ENCODE measurements around the gene PSMB5. TPM values are rescaled to one million over a fixed set of nuclear protein-coding genes. Genes with fewer than 3 reads are reported as not detected.

PSMB5 gene
- total and polyA plus RNA-seq, 2 of the 13 experiments (the other 11 are each of a cell fraction or from before 2014, with no cell fraction given) = 705 to 871 TPM

DNA sequence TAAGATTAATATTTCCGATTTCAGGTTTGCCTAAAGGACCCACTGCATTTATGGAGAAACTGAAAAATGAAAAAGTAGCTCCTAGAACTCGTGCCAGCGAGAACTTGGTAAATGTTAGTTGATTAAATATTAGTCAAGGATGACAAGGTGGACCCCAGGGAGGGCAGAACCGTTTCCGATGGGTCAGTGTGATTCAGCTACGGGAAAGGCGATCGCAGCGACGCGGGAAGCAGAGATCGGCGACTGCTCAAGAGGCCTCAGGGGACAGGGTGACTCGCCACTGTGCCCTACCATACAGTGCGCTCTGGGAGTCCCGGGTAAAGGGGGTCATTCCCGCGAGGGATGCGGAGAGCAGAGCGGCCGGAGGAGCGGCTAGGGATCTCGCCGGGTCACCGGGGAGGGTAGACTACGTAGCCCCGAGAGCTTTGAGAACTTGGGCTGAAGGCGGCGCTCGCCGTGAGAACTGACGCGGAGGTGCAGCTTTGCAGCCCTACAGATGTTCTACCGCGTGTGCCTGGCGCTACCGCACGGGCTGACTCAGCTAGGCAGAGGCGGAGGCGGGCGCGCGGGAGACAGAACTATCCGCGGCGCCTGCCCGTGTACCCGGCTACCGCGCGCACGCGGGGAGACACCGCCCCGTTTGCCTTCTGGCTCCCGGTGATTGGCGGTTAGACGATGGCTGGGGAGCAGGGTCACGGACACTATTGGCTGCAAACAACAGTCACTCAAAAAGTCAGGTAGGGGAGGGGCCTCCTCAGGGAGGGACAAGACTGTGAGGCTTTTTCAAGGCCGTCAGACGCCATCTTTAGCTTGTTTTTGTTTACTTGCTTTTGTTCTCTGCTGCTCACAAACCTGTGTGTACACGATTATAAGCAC is 27.9 kb downstream of the PSMB5 start (continued):
- TF ChIP-seq, protein P1, sequence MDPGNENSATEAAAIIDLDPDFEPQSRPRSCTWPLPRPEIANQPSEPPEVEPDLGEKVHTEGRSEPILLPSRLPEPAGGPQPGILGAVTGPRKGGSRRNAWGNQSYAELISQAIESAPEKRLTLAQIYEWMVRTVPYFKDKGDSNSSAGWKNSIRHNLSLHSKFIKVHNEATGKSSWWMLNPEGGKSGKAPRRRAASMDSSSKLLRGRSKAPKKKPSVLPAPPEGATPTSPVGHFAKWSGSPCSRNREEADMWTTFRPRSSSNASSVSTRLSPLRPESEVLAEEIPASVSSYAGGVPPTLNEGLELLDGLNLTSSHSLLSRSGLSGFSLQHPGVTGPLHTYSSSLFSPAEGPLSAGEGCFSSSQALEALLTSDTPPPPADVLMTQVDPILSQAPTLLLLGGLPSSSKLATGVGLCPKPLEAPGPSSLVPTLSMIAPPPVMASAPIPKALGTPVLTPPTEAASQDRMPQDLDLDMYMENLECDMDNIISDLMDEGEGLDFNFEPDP (CRISPR knock-in tag; conservative IDR thresholded peaks at IDR 0.05) = no peak; the same call in 1 of the 2 replicates
- peak; percentile 99 for TF ChIP-seq ZNF253 (CRISPR knock-in tag; IDR thresholded peaks at IDR 0.05; ENCODE audit: borderline replicate concordance)
- TF ChIP-seq, protein P2, sequence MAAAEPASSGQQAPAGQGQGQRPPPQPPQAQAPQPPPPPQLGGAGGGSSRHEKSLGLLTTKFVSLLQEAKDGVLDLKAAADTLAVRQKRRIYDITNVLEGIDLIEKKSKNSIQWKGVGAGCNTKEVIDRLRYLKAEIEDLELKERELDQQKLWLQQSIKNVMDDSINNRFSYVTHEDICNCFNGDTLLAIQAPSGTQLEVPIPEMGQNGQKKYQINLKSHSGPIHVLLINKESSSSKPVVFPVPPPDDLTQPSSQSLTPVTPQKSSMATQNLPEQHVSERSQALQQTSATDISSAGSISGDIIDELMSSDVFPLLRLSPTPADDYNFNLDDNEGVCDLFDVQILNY (CRISPR knock-in tag; conservative IDR thresholded peaks at IDR 0.05) = peak; percentile 86; the same call in 1 of the 2 replicates
- TF ChIP-seq, protein P3, sequence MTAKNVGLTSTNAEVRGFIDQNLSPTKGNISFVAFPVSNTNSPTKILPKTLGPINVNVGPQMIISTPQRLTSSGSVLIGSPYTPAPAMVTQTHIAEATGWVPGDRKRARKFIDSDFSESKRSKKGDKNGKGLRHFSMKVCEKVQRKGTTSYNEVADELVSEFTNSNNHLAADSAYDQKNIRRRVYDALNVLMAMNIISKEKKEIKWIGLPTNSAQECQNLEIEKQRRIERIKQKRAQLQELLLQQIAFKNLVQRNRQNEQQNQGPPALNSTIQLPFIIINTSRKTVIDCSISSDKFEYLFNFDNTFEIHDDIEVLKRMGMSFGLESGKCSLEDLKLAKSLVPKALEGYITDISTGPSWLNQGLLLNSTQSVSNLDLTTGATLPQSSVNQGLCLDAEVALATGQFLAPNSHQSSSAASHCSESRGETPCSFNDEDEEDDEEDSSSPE (CRISPR knock-in tag; IDR thresholded peaks at IDR 0.05) = peak; percentile 98
- peak; percentile 100 for TF ChIP-seq ZNF136 (CRISPR knock-in tag; IDR thresholded peaks at IDR 0.05; ENCODE audit: low read depth)
- no peak for TF ChIP-seq RFX3 (CRISPR knock-in tag; IDR thresholded peaks at IDR 0.05)
- no peak for TF ChIP-seq ATF7 (IDR thresholded peaks at IDR 0.05)
- peak; percentile 88; the same call in 1 of the 2 replicates for TF ChIP-seq ATF7 (CRISPR knock-in tag; IDR thresholded peaks at IDR 0.05)
- peak; percentile 96; the same call in 1 of the 2 replicates for TF ChIP-seq ZBTB1 (CRISPR knock-in tag; IDR thresholded peaks at IDR 0.05; ENCODE audit: borderline replicate concordance)
- TF ChIP-seq, protein P4, sequence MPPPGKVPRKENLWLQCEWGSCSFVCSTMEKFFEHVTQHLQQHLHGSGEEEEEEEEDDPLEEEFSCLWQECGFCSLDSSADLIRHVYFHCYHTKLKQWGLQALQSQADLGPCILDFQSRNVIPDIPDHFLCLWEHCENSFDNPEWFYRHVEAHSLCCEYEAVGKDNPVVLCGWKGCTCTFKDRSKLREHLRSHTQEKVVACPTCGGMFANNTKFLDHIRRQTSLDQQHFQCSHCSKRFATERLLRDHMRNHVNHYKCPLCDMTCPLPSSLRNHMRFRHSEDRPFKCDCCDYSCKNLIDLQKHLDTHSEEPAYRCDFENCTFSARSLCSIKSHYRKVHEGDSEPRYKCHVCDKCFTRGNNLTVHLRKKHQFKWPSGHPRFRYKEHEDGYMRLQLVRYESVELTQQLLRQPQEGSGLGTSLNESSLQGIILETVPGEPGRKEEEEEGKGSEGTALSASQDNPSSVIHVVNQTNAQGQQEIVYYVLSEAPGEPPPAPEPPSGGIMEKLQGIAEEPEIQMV (CRISPR knock-in tag; IDR thresholded peaks at IDR 0.05; ENCODE audit: low read depth) = peak; percentile 92
- TF ChIP-seq, protein P5, sequence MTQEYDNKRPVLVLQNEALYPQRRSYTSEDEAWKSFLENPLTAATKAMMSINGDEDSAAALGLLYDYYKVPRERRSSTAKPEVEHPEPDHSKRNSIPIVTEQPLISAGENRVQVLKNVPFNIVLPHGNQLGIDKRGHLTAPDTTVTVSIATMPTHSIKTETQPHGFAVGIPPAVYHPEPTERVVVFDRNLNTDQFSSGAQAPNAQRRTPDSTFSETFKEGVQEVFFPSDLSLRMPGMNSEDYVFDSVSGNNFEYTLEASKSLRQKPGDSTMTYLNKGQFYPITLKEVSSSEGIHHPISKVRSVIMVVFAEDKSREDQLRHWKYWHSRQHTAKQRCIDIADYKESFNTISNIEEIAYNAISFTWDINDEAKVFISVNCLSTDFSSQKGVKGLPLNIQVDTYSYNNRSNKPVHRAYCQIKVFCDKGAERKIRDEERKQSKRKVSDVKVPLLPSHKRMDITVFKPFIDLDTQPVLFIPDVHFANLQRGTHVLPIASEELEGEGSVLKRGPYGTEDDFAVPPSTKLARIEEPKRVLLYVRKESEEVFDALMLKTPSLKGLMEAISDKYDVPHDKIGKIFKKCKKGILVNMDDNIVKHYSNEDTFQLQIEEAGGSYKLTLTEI (CRISPR knock-in tag; conservative IDR thresholded peaks at IDR 0.05) = no peak
- peak; percentile 99 for TF ChIP-seq IKZF4 (CRISPR knock-in tag; IDR thresholded peaks at IDR 0.05; ENCODE audit: borderline replicate concordance, low read depth, not compliant biosample characterization)
- TF ChIP-seq, protein P6, sequence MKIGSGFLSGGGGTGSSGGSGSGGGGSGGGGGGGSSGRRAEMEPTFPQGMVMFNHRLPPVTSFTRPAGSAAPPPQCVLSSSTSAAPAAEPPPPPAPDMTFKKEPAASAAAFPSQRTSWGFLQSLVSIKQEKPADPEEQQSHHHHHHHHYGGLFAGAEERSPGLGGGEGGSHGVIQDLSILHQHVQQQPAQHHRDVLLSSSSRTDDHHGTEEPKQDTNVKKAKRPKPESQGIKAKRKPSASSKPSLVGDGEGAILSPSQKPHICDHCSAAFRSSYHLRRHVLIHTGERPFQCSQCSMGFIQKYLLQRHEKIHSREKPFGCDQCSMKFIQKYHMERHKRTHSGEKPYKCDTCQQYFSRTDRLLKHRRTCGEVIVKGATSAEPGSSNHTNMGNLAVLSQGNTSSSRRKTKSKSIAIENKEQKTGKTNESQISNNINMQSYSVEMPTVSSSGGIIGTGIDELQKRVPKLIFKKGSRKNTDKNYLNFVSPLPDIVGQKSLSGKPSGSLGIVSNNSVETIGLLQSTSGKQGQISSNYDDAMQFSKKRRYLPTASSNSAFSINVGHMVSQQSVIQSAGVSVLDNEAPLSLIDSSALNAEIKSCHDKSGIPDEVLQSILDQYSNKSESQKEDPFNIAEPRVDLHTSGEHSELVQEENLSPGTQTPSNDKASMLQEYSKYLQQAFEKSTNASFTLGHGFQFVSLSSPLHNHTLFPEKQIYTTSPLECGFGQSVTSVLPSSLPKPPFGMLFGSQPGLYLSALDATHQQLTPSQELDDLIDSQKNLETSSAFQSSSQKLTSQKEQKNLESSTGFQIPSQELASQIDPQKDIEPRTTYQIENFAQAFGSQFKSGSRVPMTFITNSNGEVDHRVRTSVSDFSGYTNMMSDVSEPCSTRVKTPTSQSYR (CRISPR knock-in tag; IDR thresholded peaks at IDR 0.05; ENCODE audit: borderline replicate concordance) = peak; percentile 87
- peak; percentile 95 for TF ChIP-seq ZSCAN20 (CRISPR knock-in tag; IDR thresholded peaks at IDR 0.05; ENCODE audit: borderline replicate concordance)
- TF ChIP-seq ZNF180 (CRISPR knock-in tag; IDR thresholded peaks at IDR 0.05; ENCODE audit: borderline replicate concordance, low read depth) = peak; percentile 93; the same call in 1 of the 2 replicates
- peak; percentile 99 for TF ChIP-seq GTF3A (CRISPR knock-in tag; conservative IDR thresholded peaks at IDR 0.05)
- TF ChIP-seq XBP1 (CRISPR knock-in tag; IDR thresholded peaks at IDR 0.05) = peak; percentile 99
- TF ChIP-seq KLF11 (CRISPR knock-in tag; IDR thresholded peaks at IDR 0.05) = peak; percentile 98
